OCI-LY1 (cell line): ENCODE data around the gene PSMD1.

Source experiments
- EZH2 ChIP-seq: fragments of 200-600 bp; sonication (generic), shearing (Covaris generic); IDR thresholded peaks from 2 replicates; pipeline ENCODE4 v1.8.0; 2017; ENCODE audit warnings: borderline replicate concordance, mixed run types, mild to moderate bottlenecking, antibody characterized with exemption, low read length, moderate library complexity, mixed read lengths
- TF ChIP-seq, protein P1 (sequence below): fragments of 200-600 bp; sonication (generic), shearing (Covaris generic); IDR thresholded peaks from 2 replicates; pipeline ENCODE4 v1.5.1; 2017; ENCODE audit warnings: mild to moderate bottlenecking, antibody characterized with exemption, low read length, moderate library complexity, mixed read lengths

DNA sequence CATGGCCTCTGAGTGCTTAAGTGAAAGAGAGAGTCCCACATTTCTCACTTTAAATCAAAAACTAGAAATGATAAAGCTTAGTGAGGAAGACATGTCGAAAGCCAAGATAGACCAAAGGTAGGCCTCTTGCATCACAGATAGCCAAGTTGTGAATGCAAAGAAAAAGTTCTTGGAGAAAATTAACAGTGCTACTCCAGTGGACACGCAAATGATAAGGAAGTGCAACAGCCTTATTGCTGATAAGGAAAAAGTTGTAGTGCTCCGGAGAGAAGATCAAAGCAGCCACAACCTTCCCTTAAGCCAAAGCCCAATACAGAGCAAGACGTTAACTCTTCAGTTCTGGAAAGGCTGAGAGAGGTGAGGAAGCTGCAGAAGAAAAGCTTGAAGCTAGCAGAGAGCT, 32.1 kb downstream of the PSMD1 start:
- TF ChIP-seq, protein P1, sequence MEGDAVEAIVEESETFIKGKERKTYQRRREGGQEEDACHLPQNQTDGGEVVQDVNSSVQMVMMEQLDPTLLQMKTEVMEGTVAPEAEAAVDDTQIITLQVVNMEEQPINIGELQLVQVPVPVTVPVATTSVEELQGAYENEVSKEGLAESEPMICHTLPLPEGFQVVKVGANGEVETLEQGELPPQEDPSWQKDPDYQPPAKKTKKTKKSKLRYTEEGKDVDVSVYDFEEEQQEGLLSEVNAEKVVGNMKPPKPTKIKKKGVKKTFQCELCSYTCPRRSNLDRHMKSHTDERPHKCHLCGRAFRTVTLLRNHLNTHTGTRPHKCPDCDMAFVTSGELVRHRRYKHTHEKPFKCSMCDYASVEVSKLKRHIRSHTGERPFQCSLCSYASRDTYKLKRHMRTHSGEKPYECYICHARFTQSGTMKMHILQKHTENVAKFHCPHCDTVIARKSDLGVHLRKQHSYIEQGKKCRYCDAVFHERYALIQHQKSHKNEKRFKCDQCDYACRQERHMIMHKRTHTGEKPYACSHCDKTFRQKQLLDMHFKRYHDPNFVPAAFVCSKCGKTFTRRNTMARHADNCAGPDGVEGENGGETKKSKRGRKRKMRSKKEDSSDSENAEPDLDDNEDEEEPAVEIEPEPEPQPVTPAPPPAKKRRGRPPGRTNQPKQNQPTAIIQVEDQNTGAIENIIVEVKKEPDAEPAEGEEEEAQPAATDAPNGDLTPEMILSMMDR: no peak
- TF ChIP-seq EZH2: no peak
